HG03280 (cell line): ENCODE measurements around the gene PEAK3.

Experiments
- ATAC-seq: cut with Tn5 transposase; IDR thresholded peaks from one replicate; pipeline ENCODE4 v1.9.1; 2021; ENCODE audit warnings: mild to moderate bottlenecking, moderate library complexity; ENCODE audit not compliant: unreplicated experiment

PEAK3 gene

GRCh38 chr19:2252055-2252796, 29.7 kb downstream of the PEAK3 start:
- no peak for ATAC-seq

GRCh38 chr19:2251106-2252054, 30.6 kb downstream of the PEAK3 start:
- ATAC-seq: no peak

- ATAC-seq: no peak
These were observed 31.2 kb downstream of the PEAK3 start for GRCh38 chr19:2250766-2251105.

GRCh38 chr19:2249880-2250765, 31.9 kb downstream of the PEAK3 start:
- no peak for ATAC-seq

- ATAC-seq: no peak
These were observed 32.7 kb downstream of the PEAK3 start, which contains the start of gene AMH for GRCh38 chr19:2249010-2249866. Gene AMH (plus strand): TSS chr19:2249323. CDS start chr19:2249333, 10 bp downstream.

- no peak for ATAC-seq
These were observed 33.6 kb downstream of the PEAK3 start for GRCh38 chr19:2248136-2249009.

GRCh38 chr19:2247433-2248101, 34.4 kb downstream of the PEAK3 start:
- no peak for ATAC-seq

- no peak for ATAC-seq
These were observed 35.1 kb downstream of the PEAK3 start for GRCh38 chr19:2246801-2247361.

GRCh38 chr19:2246014-2246620, 35.9 kb downstream of the PEAK3 start:
- ATAC-seq: no peak

GRCh38 chr19:2245273-2245672, 36.7 kb downstream of the PEAK3 start:
- no peak for ATAC-seq

- ATAC-seq: no peak
These were observed 37.5 kb downstream of the PEAK3 start for GRCh38 chr19:2244486-2244885.

GRCh38 chr19:2244125-2244411, 37.9 kb downstream of the PEAK3 start:
- ATAC-seq: no peak

- ATAC-seq: no peak
These were observed 38.5 kb downstream of the PEAK3 start for GRCh38 chr19:2243274-2244124.

- no peak for ATAC-seq
These were observed 39.2 kb downstream of the PEAK3 start for GRCh38 chr19:2242816-2243215.

GRCh38 chr19:2242092-2242537, 39.9 kb downstream of the PEAK3 start:
- no peak for ATAC-seq

- ATAC-seq: no peak
These were observed 40.9 kb downstream of the PEAK3 start for GRCh38 chr19:2240881-2241760.
